Measurements from ENCODE around the gene SLCO2A1. TPM values are rescaled to one million over a fixed set of nuclear protein-coding genes. Genes with fewer than 3 reads are reported as not detected.

The SLCO2A1 gene
- total RNA-seq, 6 donors from 2014 or later: 56.2 to 308 (median 133) TPM

DNA sequence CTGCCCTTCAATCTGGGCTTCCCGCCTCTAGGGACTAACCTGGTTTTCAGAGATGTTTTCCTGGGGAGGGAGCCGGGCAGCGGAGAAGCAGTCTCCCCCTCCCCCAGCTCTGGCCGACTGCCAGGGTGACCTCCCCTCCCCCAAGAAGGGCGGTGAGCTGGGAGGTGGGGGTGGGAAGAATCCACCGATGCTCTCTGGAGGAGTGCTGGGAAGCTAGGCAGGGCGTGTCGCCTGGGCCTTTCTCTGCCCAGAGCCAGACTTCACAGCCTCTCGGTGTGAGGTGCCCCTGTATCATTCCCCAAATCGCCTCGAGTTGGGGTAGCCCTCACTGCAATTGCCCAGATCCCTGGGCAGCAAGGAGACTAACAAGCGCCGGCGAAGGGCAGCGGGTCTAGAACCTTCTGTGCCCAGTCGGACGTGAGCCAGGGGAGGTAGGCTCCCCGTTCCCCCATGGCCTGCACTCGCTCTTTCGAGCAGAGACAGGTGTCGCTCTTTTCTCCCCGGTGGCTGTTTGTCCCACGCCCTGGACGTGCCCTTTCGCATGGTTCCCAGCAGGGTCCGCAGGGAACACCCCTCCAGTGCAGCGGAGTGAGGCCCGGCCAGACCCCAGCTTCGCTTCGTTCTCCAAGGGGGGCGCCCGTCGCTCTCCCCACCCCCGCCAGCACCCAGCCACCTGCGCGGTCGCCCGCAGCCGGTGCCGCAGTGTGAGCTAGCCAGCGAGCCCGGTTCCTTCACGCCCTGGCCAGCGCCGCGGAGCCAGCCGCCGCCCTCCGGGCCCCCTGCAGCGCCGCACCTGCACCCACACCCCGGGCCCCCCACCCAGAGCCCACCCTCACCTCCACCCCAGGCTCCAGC, 135.1 kb downstream of the SLCO2A1 start:
- H3K4me3 ChIP-seq: peak overlapping the region; percentile 51 to 82 (median 70)
- TF ChIP-seq POLR2A (IDR thresholded peaks at IDR 0.05): no peak
- no peak for TF ChIP-seq POLR2AphosphoS5 (IDR thresholded peaks at IDR 0.05)
- 31 to 36% methylated on average over 13 to 24 of the region's 52 CpGs for WGBS, 2 donors
- no peaks in the 10 kb centered on the region for H3K9me3 ChIP-seq
- H3K4me1 ChIP-seq: peaks cover 13 to 24% (median 18%) of the 10 kb centered on the region in 4 donors
- H3K27me3 ChIP-seq: peaks cover 0 to 14% (median 0%) of the 10 kb centered on the region in 4 donors
- DNase-seq (peak in 1 of 2 donors; percentile 84), ATAC-seq (ENCODE audit: low FRiP score in 2 of 2) (peak in 1 of 2 donors; percentile 22)
- H3K27ac ChIP-seq: no peak overlapping the region
- H3K36me3 ChIP-seq: no peaks in the 10 kb centered on the region

DNA sequence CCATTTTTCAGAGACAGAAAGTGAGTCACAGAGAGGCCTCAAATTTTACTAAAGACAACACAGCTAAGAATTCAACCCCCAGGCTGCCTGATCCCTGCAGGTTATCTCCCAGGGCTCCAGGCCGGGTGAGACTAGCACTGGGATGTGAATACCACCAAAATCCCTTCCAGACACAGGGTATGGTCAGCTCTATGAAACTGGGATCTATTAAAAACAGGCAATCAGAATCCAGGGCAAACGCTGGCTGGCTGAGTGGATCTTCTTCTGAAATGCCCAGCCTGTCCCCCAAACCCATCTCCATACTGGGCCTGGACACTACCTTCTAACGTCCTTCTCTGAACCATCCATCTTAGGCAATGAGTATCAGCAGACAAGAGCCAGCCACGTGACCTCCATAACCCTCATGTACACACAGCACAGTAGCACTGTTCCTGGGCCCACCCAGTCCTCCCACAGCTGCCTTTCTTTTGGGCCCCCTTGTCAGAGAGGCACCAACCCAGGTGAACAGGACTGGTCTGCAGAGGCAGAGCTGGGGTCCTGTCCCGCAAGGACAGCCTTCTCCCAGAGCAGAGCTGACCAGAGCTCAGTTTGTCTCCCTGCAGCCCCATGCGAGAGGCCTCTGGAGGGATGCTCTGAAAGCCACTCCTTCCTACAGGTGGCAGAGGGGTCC, 135.9 kb downstream of the SLCO2A1 start:
- DNase-seq: no peak
- Histone ChIP-seq H3K4me3 (no peak overlapping the region), H3K9me3 (no peaks in the 10 kb centered on the region), H3K36me3 (no peaks in the 10 kb centered on the region), H3K4me1 (peaks cover 13 to 24% (median 18%) of the 10 kb centered on the region in 4 donors), H3K27ac (no peak overlapping the region), H3K27me3 (peaks cover 0 to 14% (median 0%) of the 10 kb centered on the region in 4 donors)
- no peak for ATAC-seq (ENCODE audit: low FRiP score in 2 of 2)
- 80 to 89% methylated on average over 4 to 6 of the region's 6 CpGs for WGBS, 2 donors
- TF ChIP-seq EP300 (IDR thresholded peaks at IDR 0.05) (no peak), POLR2AphosphoS5 (IDR thresholded peaks at IDR 0.05) (no peak), POLR2A (IDR thresholded peaks at IDR 0.05) (no peak)
- TF ChIP-seq, protein P1, sequence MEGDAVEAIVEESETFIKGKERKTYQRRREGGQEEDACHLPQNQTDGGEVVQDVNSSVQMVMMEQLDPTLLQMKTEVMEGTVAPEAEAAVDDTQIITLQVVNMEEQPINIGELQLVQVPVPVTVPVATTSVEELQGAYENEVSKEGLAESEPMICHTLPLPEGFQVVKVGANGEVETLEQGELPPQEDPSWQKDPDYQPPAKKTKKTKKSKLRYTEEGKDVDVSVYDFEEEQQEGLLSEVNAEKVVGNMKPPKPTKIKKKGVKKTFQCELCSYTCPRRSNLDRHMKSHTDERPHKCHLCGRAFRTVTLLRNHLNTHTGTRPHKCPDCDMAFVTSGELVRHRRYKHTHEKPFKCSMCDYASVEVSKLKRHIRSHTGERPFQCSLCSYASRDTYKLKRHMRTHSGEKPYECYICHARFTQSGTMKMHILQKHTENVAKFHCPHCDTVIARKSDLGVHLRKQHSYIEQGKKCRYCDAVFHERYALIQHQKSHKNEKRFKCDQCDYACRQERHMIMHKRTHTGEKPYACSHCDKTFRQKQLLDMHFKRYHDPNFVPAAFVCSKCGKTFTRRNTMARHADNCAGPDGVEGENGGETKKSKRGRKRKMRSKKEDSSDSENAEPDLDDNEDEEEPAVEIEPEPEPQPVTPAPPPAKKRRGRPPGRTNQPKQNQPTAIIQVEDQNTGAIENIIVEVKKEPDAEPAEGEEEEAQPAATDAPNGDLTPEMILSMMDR (IDR thresholded peaks at IDR 0.05): no peak

DNA sequence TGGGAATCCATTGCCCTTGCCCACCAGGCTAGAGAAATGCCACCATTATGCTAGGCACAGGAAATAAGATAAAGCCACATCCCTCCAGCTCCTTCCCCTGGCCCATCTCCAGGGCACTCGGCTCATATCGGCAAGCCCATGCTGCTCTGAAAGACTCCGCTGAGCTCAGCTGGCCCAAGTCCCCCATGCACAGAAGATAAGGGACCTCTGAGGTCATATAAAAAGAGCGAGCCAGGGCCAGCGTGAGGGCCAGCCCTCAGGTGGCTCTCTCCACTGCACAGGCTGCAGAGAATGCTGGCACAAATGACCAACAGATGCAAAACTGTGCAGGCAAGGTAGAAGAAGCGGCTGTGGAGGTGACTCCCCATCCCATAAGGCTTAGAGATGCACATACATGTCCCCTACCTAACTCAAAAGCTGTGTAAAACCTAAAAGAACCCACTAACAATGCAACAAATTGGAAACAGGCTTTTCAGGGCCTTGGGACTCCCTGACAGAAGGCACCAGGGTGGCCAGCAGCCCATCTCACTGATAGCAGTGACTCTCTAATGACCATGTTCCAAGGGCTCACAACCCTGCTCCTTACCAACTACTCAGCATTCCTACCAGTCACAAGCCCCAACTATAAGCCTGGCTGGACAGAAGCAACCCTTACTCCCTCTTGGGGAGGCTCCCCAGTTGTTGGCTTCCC, 137.0 kb downstream of the SLCO2A1 start:
- 47 to 74% methylated on average over 6 of the region's 6 CpGs for WGBS, 2 donors
- Histone ChIP-seq H3K4me3 (no peak overlapping the region), H3K27ac (no peak overlapping the region), H3K27me3 (peaks cover 0 to 14% (median 0%) of the 10 kb centered on the region in 4 donors), H3K36me3 (no peaks in the 10 kb centered on the region), H3K4me1 (peaks cover 13 to 24% (median 18%) of the 10 kb centered on the region in 4 donors), H3K9me3 (no peaks in the 10 kb centered on the region)
- ATAC-seq (ENCODE audit: low FRiP score in 2 of 2) (no peak), DNase-seq (no peak)
- TF ChIP-seq POLR2A (IDR thresholded peaks at IDR 0.05) (no peak), EP300 (IDR thresholded peaks at IDR 0.05) (no peak), POLR2AphosphoS5 (IDR thresholded peaks at IDR 0.05) (no peak)
- TF ChIP-seq, protein P1 (IDR thresholded peaks at IDR 0.05): no peak

DNA sequence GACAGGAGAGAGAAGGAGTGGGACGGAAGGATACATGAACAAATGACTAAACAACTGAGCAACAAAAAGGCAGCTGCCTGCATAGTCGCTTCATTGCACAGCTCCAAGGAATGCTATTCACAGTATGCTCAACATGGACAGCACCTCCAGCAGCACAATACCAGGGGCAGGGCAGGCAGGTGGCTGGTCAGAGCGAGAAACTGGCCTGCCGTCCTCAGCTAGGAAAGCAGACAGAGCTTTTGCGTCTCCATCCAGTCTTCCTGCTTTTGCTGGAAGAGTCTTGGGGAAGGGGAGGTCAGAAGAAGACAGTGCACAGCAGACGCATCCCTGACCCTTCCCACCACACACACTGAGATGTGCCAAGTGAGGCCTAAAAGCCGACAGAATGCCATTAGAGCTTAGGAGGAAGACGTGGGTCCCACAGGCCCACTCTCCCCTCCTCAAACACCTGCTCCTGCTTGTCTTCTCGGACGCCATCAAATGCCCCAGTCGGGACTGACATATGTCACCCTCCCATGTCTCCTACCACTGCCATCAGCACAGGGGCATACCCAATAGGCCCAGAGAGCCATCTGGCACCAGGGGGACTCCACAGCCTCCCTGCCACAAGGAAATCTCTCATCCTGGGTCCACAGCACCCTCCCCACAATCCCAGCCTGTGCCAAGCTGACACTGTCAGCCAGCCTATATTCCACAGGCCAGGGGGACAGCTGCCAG, 137.9 kb downstream of the SLCO2A1 start:
- WGBS, 2 donors: 94% methylated on average over 10 to 11 of the region's 11 CpGs
- Histone ChIP-seq H3K4me1 (peaks cover 13 to 24% (median 18%) of the 10 kb centered on the region in 4 donors), H3K36me3 (no peaks in the 10 kb centered on the region), H3K4me3 (no peak overlapping the region), H3K27me3 (peaks cover 0 to 14% (median 0%) of the 10 kb centered on the region in 4 donors), H3K9me3 (no peaks in the 10 kb centered on the region), H3K27ac (no peak overlapping the region)
- TF ChIP-seq POLR2AphosphoS5 (IDR thresholded peaks at IDR 0.05) (no peak), POLR2A (IDR thresholded peaks at IDR 0.05) (no peak), EP300 (IDR thresholded peaks at IDR 0.05) (no peak)
- TF ChIP-seq, protein P1 (IDR thresholded peaks at IDR 0.05): no peak
- no peak for ATAC-seq (ENCODE audit: low FRiP score in 2 of 2)
- no peak for DNase-seq
